Stimulated activated CD4-positive, alpha-beta T cell treated with anti-CD3 and anti-CD28 coated beads, Interleukin-1b, Interleukin-23, amount 100 ng/mL, for 4 hours (primary cell): ENCODE data around the gene OR6B1.
"Not testable (repeated sequence)": the region's sequence is repeated elsewhere in the genome, so short reads cannot be mapped to it uniquely, and the experiment has no call there.

Experiments used
- DNase-seq, 2 donors: peaks; one replicate each; pipeline ENCODE4 v3.0.0-alpha.2; 2020; ENCODE audit warnings: low read depth in 2 of 2

OR6B1 gene

DNA sequence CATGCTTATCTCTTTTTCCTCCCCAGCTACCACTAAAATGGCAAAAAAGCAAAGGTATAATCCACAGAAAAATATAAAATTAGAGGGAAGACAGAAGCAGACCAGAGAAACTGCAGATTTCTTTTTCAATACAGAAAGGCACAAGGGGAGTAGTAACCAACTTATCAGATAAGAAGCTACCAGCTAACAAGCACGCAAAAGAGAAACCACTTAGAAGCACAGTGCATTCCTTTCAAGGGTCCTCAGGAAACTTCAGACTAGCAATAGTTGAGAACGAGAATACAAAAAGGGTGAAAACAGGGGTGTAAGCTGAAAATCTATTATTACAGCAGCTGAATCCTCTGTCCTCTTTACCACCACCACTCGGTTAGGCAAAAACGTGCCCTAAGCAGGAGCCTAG lies 38.8 kb downstream of the OR6B1 start:
- no peak for DNase-seq

DNA sequence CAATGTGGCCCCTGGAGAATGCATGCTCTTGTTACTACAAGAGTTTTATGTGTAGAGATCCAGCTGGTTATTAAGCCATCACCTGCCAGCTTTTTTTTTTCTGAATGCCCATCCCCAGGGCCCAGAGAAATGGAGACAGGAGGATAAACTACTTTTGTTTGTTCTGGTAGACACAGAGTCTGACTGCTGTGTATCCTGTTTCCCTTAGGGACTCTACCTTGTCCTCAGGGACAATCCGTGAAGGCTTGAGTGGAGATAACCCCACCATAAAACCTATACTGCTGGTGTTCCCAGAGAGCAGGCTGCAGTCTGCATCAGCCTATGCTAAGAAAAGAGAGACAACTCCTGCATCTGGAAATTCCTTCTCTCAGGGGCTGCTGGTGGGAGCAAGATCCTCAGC lies 48.5 kb downstream of the OR6B1 start, which contains the start of gene OR2A5:
OR2A5 (plus strand) TSS at position 301 of the 400 bp plus-strand sequence. CDS start 1,454 bp downstream, outside the sequence.
- no peak for DNase-seq

DNA sequence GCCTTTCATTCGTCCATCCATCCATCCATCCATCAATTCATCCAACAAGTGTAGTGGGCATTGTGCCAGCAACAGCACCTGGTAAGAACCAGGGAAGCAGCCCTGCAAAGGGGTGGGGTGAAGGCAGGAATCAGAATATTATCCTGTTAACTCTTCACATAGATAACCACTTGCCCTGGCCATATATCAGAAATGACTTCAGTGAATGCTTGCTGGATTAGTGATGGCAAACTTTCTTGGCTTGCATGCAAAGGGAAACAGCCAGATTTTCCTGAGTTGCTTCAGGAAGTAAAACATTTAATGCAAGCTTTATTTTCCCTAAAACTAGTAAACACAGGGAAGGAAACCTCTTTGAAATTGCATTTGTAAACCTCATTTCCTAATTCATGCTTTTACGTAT lies 49.4 kb downstream of the OR6B1 start:
- no peak for DNase-seq

DNA sequence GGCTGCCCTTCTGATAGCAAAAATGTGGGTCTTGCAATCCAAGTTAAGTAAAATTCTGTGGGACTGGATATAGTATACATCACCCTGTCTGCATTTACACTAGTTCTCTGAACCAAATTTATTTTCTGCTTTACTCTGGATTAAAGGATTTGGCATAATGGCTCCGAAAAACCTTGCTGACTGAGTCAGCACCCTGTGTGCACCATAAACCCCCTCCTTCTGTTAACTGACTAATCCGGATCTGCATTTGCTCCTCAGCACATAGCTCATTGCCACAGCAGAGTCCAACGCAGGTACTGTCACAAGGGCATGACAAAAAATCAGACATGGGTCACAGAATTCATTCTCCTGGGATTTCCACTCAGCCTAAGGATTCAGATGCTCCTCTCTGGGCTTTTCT lies 50.0 kb downstream of the OR6B1 start:
- DNase-seq: no peak

DNA sequence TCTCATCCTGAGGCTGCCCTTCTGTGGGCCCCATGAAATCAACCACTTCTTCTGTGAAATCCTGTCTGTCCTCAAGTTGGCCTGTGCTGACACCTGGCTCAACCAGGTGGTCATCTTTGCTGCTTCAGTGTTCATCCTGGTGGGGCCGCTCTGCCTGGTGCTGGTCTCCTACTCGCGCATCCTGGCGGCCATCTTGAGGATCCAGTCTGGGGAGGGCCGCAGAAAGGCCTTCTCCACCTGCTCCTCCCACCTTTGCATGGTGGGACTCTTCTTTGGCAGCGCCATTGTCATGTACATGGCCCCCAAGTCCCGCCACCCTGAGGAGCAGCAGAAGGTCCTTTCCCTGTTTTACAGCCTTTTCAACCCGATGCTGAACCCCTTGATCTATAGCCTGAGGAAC lies 50.8 kb downstream of the OR6B1 start:
- not testable (repeated sequence) for DNase-seq

DNA sequence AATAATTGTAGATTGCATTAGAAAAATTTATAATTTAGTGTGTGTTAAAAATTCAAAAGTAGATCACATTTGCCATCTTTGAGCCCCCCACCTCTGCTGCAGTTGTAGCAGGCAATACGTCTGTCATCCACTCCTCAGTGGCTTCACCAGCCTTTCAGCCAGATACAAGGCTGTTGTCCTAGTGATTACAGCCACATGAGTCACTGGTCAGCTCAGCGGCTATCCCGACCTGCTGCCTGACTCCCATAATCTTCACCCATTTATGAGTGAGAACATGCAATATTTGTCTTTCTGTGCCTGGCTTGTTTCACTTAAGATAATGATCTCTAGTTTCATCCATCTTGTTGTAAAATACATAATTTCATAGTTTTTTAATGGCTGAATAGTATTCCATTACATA lies 57.8 kb downstream of the OR6B1 start:
- DNase-seq: no peak
